ENCODE measurements around the gene SLC12A6.

The SLC12A6 gene

DNA sequence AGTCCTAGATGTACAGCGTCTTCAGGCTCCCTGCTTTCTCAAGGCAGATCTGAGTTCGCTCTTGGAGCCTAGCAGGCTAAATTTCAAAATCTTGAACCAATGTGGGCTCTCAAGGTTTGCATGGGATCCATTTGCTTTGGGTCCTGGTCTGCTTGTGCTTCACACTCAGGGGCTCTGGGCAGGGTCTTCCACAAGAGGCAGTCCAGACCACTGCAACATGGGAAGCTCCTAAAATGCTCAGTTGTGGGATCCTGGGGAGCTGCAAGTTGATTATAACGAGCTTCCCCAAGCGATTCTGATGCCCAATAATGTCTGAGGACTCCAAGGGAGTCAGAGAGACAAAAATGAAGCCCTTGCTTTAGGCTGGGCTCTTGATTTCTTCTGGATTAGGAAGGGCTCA lies 12.2 kb upstream of the SLC12A6 start:
- Histone ChIP-seq H3K36me3 (ENCODE audit: low read length) (no peaks in the 10 kb centered on the region), H3K27ac (ENCODE audit: low read depth, low read length) (no peak overlapping the region), H3K79me2 (ENCODE audit: insufficient read depth, low read length) (no peaks in the 10 kb centered on the region), H4K20me1 (ENCODE audit: low read depth, low read length) (no peaks in the 10 kb centered on the region), H3K4me2 (ENCODE audit: low read depth, low read length, poor library complexity, severe bottlenecking) (no peak overlapping the region), H3K4me3 (ENCODE audit: insufficient read depth, low read length, poor library complexity, severe bottlenecking) (no peak overlapping the region), H3K9ac (ENCODE audit: low read length) (no peak overlapping the region), H2AFZ (ENCODE audit: low read depth, low read length, severe bottlenecking) (no peak overlapping the region), H3K9me3 (ENCODE audit: insufficient read depth, low read length) (no peaks in the 10 kb centered on the region), H3F3A (ENCODE audit: insufficient read depth) (no peaks in the 10 kb centered on the region), H3K9me2 (replicated peaks; ENCODE audit: insufficient read depth, low read length) (no peaks in the 10 kb centered on the region), H3K27me3 (ENCODE audit: low read length) (no peaks in the 10 kb centered on the region)
- TF ChIP-seq, protein P1, sequence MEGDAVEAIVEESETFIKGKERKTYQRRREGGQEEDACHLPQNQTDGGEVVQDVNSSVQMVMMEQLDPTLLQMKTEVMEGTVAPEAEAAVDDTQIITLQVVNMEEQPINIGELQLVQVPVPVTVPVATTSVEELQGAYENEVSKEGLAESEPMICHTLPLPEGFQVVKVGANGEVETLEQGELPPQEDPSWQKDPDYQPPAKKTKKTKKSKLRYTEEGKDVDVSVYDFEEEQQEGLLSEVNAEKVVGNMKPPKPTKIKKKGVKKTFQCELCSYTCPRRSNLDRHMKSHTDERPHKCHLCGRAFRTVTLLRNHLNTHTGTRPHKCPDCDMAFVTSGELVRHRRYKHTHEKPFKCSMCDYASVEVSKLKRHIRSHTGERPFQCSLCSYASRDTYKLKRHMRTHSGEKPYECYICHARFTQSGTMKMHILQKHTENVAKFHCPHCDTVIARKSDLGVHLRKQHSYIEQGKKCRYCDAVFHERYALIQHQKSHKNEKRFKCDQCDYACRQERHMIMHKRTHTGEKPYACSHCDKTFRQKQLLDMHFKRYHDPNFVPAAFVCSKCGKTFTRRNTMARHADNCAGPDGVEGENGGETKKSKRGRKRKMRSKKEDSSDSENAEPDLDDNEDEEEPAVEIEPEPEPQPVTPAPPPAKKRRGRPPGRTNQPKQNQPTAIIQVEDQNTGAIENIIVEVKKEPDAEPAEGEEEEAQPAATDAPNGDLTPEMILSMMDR (IDR thresholded peaks at IDR 0.05; ENCODE audit: insufficient read depth, low read length, poor library complexity, severe bottlenecking): no peak
- no peak for TF ChIP-seq EZH2phosphoT487 (conservative IDR thresholded peaks at IDR 0.05; ENCODE audit: low read length)

DNA sequence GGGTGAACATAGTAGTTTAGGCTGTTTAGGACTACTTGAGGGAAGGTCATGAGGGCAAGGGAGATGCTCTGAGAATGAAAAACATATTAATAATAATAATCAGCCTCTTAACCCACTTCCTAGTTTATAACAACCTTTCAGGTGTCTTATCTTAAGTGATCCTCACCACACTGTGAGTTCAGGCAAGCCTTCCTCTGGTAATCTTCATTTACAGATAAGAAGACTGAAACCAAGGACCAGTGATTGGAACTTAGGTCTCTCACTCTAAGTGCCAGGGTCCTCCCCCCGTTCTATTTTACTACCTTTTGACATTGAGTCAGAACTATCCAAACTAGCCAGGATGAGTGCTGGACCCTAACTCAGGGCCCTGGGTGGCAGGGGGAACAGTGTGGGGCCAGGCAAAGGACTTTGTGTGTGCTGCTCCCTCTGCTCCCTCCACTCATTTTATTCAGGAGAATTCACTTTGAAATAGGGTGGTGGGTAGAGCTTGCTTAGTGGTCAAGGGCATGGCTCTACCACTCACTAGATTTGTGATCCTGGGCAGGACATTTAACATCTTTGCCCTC lies 11.2 kb upstream of the SLC12A6 start:
- Histone ChIP-seq H3K36me3 (ENCODE audit: low read length) (no peaks in the 10 kb centered on the region), H3K27me3 (ENCODE audit: low read length) (no peaks in the 10 kb centered on the region), H3K79me2 (ENCODE audit: insufficient read depth, low read length) (no peaks in the 10 kb centered on the region), H3K9me3 (ENCODE audit: insufficient read depth, low read length) (no peaks in the 10 kb centered on the region), H4K20me1 (ENCODE audit: low read depth, low read length) (no peaks in the 10 kb centered on the region), H3K27ac (ENCODE audit: low read depth, low read length) (no peak overlapping the region), H3F3A (ENCODE audit: insufficient read depth) (no peaks in the 10 kb centered on the region), H3K9ac (ENCODE audit: low read length) (no peak overlapping the region), H2AFZ (ENCODE audit: low read depth, low read length, severe bottlenecking) (no peak overlapping the region), H3K4me3 (ENCODE audit: insufficient read depth, low read length, poor library complexity, severe bottlenecking) (no peak overlapping the region), H3K4me2 (ENCODE audit: low read depth, low read length, poor library complexity, severe bottlenecking) (no peak overlapping the region), H3K9me2 (replicated peaks; ENCODE audit: insufficient read depth, low read length) (no peaks in the 10 kb centered on the region)
- TF ChIP-seq EZH2phosphoT487 (conservative IDR thresholded peaks at IDR 0.05; ENCODE audit: low read length): no peak
- TF ChIP-seq, protein P1 (IDR thresholded peaks at IDR 0.05; ENCODE audit: insufficient read depth, low read length, poor library complexity, severe bottlenecking): no peak

DNA sequence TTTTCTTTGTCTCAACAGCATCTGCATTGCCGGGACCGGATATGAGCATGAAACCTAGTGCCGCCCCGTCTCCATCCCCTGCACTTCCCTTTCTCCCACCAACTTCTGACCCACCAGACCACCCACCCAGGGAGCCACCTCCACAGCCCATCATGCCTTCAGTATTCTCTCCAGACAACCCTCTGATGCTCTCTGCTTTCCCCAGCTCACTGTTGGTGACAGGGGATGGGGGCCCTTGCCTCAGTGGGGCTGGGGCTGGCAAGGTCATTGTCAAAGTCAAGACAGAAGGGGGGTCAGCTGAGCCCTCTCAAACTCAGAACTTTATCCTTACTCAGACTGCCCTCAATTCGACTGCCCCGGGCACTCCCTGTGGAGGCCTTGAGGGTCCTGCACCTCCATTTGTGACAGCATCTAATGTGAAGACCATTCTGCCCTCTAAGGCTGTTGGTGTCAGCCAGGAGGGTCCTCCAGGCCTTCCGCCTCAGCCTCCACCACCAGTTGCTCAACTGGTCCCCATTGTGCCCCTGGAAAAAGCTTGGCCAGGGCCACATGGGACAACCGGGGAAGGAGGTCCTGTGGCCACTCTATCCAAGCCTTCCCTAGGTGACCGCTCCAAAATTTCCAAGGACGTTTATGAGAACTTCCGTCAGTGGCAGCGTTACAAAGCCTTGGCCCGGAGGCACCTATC lies 10.5 kb upstream of the SLC12A6 start:
- TF ChIP-seq, protein P1 (IDR thresholded peaks at IDR 0.05; ENCODE audit: insufficient read depth, low read length, poor library complexity, severe bottlenecking): no peak
- no peak for TF ChIP-seq EZH2phosphoT487 (conservative IDR thresholded peaks at IDR 0.05; ENCODE audit: low read length)
- Histone ChIP-seq H4K20me1 (ENCODE audit: low read depth, low read length) (no peaks in the 10 kb centered on the region), H3K9me2 (replicated peaks; ENCODE audit: insufficient read depth, low read length) (no peaks in the 10 kb centered on the region), H3K4me2 (ENCODE audit: low read depth, low read length, poor library complexity, severe bottlenecking) (no peak overlapping the region), H3K36me3 (ENCODE audit: low read length) (no peaks in the 10 kb centered on the region), H3K27me3 (ENCODE audit: low read length) (no peaks in the 10 kb centered on the region), H2AFZ (ENCODE audit: low read depth, low read length, severe bottlenecking) (no peak overlapping the region), H3K9ac (ENCODE audit: low read length) (no peak overlapping the region), H3K27ac (ENCODE audit: low read depth, low read length) (no peak overlapping the region), H3K79me2 (ENCODE audit: insufficient read depth, low read length) (no peaks in the 10 kb centered on the region), H3F3A (ENCODE audit: insufficient read depth) (no peaks in the 10 kb centered on the region), H3K4me3 (ENCODE audit: insufficient read depth, low read length, poor library complexity, severe bottlenecking) (no peak overlapping the region), H3K9me3 (ENCODE audit: insufficient read depth, low read length) (no peaks in the 10 kb centered on the region)
